Nucleus accumbens (tissue), 56 donors: ENCODE measurements around the gene FOCAD.

ENCODE experiments used
- DNase-seq, 56 donors: peaks; one replicate each; lab custom pipeline; 2025; lab: John Stamatoyannopoulos, UW

The FOCAD gene

DNA sequence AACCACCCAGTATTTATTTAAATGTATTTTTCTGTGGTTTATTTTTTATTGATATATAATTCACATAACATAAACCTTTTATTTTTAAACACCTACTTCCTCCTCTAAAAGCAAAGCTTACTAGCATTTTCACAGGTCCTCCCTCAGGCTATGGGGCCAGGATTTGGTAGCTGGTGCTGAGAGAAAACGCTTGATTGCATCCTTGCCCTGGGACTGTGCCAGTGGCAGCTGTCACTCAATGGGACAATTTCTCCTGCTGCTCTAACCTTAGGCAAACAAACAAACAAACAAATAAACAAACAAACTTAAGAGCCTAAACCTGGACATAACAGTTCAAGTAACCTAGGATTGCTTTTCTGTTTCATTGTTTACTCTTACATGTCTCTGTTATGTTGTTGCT lies 102.7 kb downstream of the FOCAD start:
- DNase-seq: no peak

DNA sequence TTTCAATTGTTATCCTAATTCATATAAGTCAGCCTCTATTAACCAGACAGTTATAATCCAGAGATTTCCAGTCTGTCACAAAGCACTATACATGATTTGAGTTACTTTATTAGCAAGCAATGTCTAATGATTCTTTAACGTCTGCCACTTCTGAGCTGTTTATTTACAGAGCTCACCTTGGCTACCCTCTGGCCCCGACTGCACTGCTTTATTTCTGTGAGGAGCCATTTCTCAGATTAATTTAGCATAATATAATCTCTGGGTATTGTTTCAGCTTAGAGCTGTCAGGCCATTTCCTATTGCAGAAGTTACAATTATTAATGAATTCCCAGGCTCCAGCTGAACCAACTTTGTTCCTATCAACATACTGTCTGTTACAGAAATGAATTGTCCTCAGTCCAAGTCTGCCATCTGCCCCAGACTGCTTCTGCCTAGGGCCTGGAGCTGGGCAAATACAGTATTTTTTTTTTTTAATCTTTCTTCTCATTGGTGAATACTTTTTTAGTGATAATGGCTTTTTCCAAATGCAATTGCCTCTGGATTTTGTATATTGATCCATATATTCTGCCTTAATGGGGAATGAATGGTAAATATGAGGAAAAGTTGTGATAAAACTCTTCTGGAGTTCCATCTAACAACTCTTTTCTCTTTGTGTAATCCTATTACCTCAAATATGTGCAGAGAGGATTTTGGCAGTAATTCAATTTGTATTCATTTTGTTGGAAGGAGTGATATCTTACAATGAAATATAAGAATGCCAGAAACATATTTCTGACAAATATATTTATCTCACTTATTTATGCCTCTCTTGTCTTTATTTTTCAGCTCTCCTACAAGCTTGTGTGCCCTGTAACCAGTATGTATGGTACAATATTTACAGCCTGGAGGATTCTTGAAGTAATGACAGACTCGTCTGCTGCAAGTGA lies 104.7 kb downstream of the FOCAD start:
- DNase-seq: no peak

GRCh38 chr9:20790721-20791120 lies 106.7 kb downstream of the FOCAD start:
- DNase-seq: no peak

- DNase-seq: no peak
Observed at GRCh38 chr9:20791682-20792081, 107.6 kb downstream of the FOCAD start.

DNA sequence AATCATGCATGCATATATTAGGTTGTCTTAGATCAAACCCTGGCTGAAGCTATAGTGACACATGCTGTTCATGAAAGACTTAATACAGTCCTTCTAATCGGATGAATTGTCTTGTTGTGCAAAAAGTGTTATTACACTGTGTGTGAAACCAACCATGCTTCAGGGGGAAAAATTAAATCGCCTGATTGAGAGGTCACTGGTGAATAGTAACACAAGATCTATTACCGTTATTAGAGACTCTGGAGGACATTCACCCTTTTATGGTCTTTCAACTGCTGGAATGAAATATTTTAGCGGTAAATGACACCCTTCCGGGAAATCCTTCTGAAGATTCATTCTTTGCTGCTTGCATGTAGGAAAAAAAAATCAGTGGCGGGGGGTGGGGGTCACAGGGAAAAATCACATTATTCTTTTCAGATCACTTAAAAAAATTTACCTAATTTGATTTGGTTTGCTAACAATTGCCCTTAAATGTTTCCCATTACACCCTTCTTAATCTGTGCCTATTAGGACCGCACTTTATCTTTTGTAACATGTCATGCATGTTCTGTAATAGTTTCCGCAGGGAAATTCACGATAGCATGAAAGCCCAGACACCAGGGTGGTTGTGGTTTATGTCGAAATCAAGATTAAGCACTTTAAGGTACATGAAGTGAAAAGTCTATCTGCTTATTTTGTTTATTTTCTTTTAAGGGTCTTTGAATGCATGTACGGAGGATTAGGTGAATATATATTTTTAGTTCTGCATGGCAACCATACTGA lies 120.6 kb downstream of the FOCAD start:
- DNase-seq: no peak

DNA sequence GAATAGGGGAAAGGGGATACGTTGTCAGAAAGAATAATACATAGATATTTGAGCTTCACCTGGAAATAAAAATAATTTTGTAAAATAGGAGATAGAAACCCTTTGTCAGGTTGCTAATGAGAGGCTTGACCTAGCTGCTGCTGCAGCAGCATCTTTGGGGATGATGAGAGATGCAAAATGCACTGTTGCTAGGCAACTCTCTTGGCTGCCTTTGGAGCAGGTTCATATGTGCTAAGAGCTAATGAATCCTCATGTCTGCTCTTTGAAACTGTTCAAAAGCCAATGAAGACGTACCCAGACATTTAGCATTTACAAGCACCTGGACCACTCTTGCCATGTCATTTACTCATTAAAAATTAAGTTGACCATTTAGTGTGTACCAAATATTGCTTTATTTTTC lies 121.7 kb downstream of the FOCAD start:
- peak in 18 of 56 donors; percentile 1 to 58 (median 14) for DNase-seq

DNA sequence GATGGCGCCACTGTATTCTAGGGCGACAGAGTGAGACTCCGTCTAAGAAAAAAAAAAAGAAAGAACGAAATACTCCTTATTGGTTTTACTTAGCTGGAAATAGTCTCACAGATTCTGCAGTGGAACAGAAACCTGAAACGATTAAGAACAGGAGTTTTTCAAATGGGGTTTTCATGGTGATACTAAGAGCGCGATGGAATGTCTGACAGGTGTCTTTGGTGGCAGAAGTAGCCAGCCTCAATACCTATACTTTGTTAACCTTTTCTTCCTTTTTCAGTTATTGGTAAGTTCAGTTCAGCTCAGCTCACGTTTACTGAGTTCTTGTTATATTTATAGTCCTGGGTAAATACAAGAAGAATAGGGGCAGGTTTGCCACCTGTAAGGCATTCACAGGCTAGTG lies 123.9 kb downstream of the FOCAD start:
- DNase-seq: no peak

- DNase-seq: no peak
Observed at GRCh38 chr9:20811872-20812271, 127.8 kb downstream of the FOCAD start.

DNA sequence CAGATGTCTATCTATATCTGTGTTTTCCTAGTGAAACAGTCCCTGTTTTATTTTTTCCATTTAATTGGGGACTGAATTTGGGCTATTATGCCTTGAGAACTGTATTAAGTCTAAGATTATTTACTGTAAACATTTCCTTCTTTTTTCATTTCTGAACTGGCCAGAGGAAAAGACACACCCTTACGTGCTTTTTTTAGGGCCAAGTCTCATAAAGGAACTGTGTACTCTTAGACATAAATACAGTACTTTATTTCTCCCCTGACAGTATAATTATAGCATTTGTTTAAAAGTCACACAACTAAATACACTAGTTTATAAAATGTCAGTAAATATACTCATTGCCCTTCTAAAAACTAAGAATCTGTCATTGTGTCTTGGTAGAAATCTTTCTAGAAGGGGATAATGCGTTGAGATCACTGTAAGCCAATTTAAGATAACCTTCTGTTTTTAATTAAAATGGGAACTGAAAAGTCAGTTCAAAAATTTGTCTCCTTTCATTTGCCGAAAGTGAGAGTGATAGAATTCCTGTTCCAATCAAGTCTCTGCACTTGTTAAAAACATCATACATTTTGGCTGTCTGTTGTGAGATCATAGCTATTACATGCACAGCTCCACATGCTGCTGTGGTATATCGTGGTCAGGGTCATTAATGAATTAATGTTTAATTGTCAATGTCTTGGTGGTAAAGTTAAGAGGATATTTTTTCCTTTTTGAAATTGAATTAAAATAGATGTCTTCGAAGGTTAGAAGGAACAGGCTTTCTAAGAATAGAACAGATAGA lies 132.1 kb downstream of the FOCAD start:
- DNase-seq: no peak

- DNase-seq: no peak
Observed at GRCh38 chr9:20823051-20823450, 139.0 kb downstream of the FOCAD start.

GRCh38 chr9:20831028-20831427 lies 147.0 kb downstream of the FOCAD start:
- no peak for DNase-seq

GRCh38 chr9:20832775-20833174 lies 148.7 kb downstream of the FOCAD start:
- no peak for DNase-seq

- peak in 1 of 56 donors; percentile 0 for DNase-seq
Observed at GRCh38 chr9:20835377-20836286, 151.6 kb downstream of the FOCAD start.

- DNase-seq: no peak
Observed at GRCh38 chr9:20837166-20837565, 153.1 kb downstream of the FOCAD start.

DNA sequence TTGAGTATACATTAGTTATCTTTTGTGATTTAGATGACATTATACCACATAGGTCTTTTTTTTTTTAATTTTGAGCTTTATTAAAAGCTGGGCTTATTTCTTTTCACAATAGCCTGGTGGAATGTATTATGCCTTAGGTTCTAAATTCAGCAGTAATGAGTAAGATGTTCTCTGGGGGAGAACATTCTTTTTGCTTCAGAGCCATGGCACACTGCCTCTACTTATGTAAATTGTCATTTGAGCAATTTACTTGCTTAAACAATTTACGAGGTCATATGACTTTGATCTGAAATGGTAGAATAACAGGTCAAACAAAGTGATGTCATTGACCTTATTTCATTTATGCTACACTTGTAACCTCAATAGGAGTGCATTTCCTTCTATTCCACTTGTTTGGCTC lies 154.2 kb downstream of the FOCAD start:
- DNase-seq: peak in 1 of 56 donors; percentile 1

- DNase-seq: no peak
Observed at GRCh38 chr9:20844916-20845315, 160.9 kb downstream of the FOCAD start.

DNA sequence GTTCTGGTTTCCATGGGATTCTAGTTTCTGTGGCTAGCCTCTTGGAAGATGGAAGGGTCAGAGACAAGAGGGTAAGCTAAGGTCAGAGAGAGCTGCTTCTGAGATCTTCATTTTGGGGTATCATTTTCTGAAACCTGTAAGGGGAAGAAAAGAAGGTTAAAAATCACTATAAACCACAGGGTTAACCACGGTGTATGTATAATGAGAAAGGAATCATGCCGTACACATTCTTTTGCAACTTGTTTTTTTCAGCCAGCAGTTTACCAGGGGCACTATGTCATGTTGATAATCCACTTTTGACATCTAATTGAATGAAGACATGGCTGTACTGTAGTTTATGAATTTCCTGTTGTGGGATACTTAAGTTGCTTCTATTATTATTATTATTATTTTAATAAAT lies 164.4 kb downstream of the FOCAD start:
- DNase-seq: no peak

DNA sequence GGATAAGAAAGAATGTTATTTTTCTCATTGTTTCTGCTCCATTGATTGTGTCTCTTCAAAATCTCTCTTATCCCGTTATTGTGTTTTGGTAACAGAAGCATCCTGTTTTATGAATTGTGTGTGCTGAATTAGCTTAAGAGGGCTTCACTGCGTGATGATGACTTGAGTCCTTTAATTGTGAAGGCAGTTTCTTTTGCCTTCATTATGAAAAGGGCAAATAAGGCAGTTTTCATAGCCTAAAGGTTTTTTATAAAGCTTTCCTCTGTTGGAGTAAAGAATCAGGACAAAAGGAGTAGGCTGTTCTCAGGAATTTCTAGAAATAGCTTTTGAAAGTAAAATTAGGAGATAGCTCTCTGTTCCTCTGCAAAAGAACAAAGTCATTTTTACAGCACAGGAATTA lies 169.8 kb downstream of the FOCAD start:
- no peak for DNase-seq

DNA sequence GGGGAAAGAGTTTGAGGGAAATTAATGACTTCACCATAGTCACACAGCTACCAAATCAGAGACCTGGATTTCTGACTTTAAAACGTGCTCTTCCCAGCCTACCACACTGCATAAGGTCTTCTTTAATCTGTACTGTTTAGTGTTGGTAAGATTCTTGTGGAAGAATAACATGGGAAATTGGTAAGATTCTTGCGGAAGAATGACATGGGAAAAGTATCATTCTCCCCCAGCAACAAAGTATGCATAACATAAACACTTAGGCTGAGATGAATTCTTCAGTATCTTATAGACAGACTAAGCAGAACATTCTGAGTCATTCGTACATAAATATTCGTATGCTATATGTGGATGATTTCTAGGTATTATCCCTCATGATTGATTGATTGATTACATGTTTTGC lies 170.4 kb downstream of the FOCAD start:
- DNase-seq: no peak

- DNase-seq: no peak
Observed at GRCh38 chr9:20863945-20864344, 179.9 kb downstream of the FOCAD start.
